Heart left ventricle (tissue), 16 donors: ENCODE data around the gene RAB1B. TPM values are rescaled to one million over a fixed set of nuclear protein-coding genes. Genes with fewer than 3 reads are reported as not detected.

Experiments
- ATAC-seq, 4 donors: fragments of 200-7000 bp; cut with Tn5 transposase; one replicate each; pipeline ENCODE4 v1.9.1; 2020 to 2022; ENCODE audit warnings: moderate library complexity in 4 of 4, mild to moderate bottlenecking in 3 of 4, moderate number of reproducible peaks in 1 of 4
- DNase-seq, 5 donors: peaks; one replicate each; pipeline ENCODE4 v3.0.0-alpha.2; 2020
- H3K27ac ChIP-seq, 12 donors: fragments of 200-600 bp; sonication (generic) in 4 of 12; one replicate each; pipeline versions ENCODE4 v1.5.0 to v1.8.0; 2016 to 2022; ENCODE audit warnings: mild to moderate bottlenecking in 2 of 12
- H3K27me3 ChIP-seq, 9 donors: fragments of 200-600 bp; sonication (generic) in 2 of 9; one replicate each; pipeline versions ENCODE4 v1.5.1 to v1.8.0; 2016 to 2022; ENCODE audit warnings: mild to moderate bottlenecking in 3 of 9
- H3K36me3 ChIP-seq, 9 donors: fragments of 200-600 bp; sonication (generic) in 2 of 9; one replicate each; pipeline versions ENCODE4 v1.5.0 to v1.8.0; 2018 to 2022; ENCODE audit warnings: mild to moderate bottlenecking in 2 of 9
- H3K4me1 ChIP-seq, 12 donors: fragments of 200-600 bp; sonication (generic) in 4 of 12; one replicate each; pipeline versions ENCODE4 v1.5.0 to v1.8.0; 2016 to 2022; ENCODE audit warnings: mild to moderate bottlenecking in 3 of 12
- H3K4me3 ChIP-seq, 12 donors: fragments of 200-600 bp; sonication (generic) in 4 of 12; one replicate each; pipeline versions ENCODE4 v1.5.0 to v1.8.0; 2017 to 2022; ENCODE audit warnings: mild to moderate bottlenecking in 9 of 12, moderate library complexity in 4 of 12
- H3K9me3 ChIP-seq, 12 donors: fragments of 200-600 bp; sonication (generic) in 4 of 12; one replicate each; pipeline versions ENCODE4 v1.5.0 to v1.8.0; 2016 to 2022; ENCODE audit warnings: mild to moderate bottlenecking in 1 of 12
- CTCF ChIP-seq, 12 donors: fragments of 200-600 bp; sonication (generic) in 4 of 12; IDR thresholded peaks; one replicate each; pipeline versions ENCODE4 v1.5.0 to v1.8.0; 2018 to 2022; ENCODE audit warnings: antibody characterized with exemption in 12 of 12, mild to moderate bottlenecking in 5 of 12
- POLR2A ChIP-seq, 2 donors: fragments of 450-650 bp; IDR thresholded peaks; one replicate each; pipeline ENCODE4 v1.6.1; 2017; ENCODE audit warnings: antibody characterized with exemption in 2 of 2, mild to moderate bottlenecking in 2 of 2, moderate library complexity in 2 of 2
- WGBS, 4 donors: extraction: QIAGEN DNeasy Blood & Tissue Kit in 2 of 4; methylation state at CpG; one replicate each; pipeline versions ENCODE4 v1.1.5 to v1.1.7; 2013 to 2018; 5-methylcytosine and 5-hydroxymethylcytosine counted together
- intact Hi-C, 10 donors: fragments of 100-400 bp; cut with DNase I; formaldehyde crosslinking; loops; one replicate each; pipeline versions ENCODE4 v1.11.1 to v1.14.2; 2022
- polyA plus RNA-seq, 2 donors: library from polyadenylated mRNA; stranded (reverse); fragments of 200-250 nt; gene quantifications; one replicate each; pipeline ENCODE4 v1.2.3, GENCODE V29; 2013
- total RNA-seq, 9 donors: library from RNA; depleted of rRNA in 2 of 9; stranded (reverse); fragments of >200 nt in 2 of 9; fragmentation: NEBNext Ultra II Directional in 3 of 9; extraction: Animal tissue kit (Norgen Biotek cat#: 25700) in 3 of 9; gene quantifications; one replicate each; pipeline versions ENCODE4 v1.1.0 to v1.2.4, GENCODE V29; 2016 to 2023
- donor health status: ischemic (EF 13 %, LVEDD 7.1; RV severe dilation, severe dysfunction).
- donor health status: healthy with polysubstance abuse.
- donor health status: DM: no; HTN: yes; CAD: no.
- donor health status: DM: no; HTN: no; CAD: no.
- donor health status: ischemic (EF 25% LVEDD 6.9; RV normal size, moderate dysfunction).
- donor health status: ischemic (EF 25% LVEDD 5.7; RV mildly dilated, moderate dysfunction).
- donor health status: healthy.
- donor health status: DM: yes; HTN: yes; CAD: no.
- donor health status: ischemic (EF 35%, LVEDD 5.7; RV mildly dilated, moderate dysfunction).
- donor health status: nonischemic (EF 11% LVEDD 7.7; RV severe dilation, severe dysfunction).
- donor health status: DM: yes; HTN: yes; CAD: no.
- donor health status: PGD.
- donor health status: ischemic (EF 29% LVEDD 5.4; RV normal size, mild dysfunction).
- donor health status: nonischemic (EF 23%, LVEDD 6.1; RV moderate dilation, normal function).

RAB1B gene
- total and polyA plus RNA-seq, 11 donors: 111 to 178 (median 135) TPM

DNA sequence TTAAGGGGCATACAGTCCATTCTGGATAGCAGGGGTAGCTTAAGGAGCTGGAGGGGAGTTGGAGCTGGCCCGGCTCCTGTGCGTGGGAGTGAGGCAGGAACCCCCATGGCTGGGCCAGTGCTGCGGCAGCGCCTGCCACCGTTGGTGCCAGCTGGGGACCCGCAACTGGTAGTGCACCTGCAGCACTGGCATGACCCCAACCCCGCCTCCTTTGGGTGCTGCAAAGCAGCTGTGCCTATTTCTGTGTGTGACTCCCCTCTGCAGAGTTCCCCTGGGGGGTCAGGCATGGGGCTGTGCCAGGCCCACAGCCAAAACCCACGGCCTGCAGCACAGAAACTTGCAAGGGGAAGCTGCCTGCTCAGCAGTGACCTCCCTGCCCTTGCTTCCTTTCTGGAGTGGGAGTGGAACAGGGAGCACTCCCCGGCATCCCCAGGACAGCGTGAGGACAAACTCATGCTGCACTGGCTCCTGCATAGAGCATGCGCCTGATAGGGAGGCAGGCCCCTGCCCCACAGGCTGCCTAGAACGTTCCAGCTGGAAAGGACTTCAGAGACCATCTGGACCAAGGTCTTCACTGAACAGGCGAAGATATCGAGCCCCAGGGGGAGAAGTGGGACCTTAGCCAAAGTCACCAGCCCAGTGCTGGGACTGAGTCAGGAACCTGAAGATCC is 26.2 kb upstream of the RAB1B start:
- no peaks in the 10 kb centered on the region for H3K9me3 ChIP-seq
- H3K36me3 ChIP-seq: peaks cover 0 to 82% (median 64%) of the 10 kb centered on the region in 9 donors
- TF ChIP-seq POLR2A (IDR thresholded peaks at IDR 0.05) (no peak), CTCF (IDR thresholded peaks at IDR 0.05) (no peak)
- ATAC-seq (peak in 2 of 4 donors; percentile 16 to 19), DNase-seq (peak in 1 of 5 donors; percentile 57)
- no peak overlapping the region for H3K27ac ChIP-seq
- no peaks in the 10 kb centered on the region for H3K27me3 ChIP-seq
- intact Hi-C loops: no loop called here
- H3K4me3 ChIP-seq: no peak overlapping the region
- H3K4me1 ChIP-seq: peaks cover 0 to 10% (median 3%) of the 10 kb centered on the region in 12 donors
- 62 to 75% (median 70%) methylated on average over 6 to 14 of the region's 14 CpGs for WGBS, 4 donors

DNA sequence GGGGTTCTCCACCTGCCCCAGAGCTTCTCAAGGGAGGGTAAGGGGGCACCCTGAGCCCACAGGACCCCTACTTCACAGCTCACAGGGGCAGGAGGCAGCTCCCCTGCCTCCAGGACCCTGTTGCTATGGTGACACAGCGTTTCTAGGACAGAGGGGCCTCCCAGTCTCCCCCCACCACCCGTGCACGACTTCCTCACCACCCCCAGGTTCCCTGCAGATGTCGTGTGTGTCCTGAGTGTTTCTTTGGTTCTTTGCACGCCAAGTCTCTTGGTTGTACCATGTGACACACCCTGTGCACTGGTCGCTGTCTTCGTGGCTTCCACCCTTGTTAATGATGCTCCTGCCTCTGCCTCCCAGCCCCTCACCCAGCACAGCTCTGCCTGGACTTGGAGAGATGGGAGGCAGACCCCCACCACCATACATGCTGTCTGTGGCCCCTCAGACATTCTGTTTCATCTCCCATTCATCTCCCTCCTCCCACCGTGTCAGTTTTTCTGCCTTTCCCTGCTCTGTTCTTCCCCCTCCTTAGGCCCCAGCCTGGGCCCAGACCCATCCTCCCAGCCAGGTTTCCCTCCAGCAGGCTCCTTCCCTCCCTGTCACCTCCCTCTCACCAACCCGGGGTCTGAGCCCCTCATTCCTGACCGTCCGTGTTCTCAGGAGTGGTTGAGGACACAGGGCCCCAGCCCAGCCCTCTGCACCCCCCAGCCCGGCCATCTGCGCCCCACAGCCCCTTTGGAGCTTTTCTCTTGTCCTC is 24.5 kb upstream of the RAB1B start:
- intact Hi-C loops: no loop called here
- no peak overlapping the region for H3K4me3 ChIP-seq
- DNase-seq: no peak
- WGBS, 4 donors: 80 to 88% (median 85%) methylated on average over 13 of the region's 13 CpGs
- peaks cover 0 to 10% (median 3%) of the 10 kb centered on the region in 12 donors for H3K4me1 ChIP-seq
- H3K27me3 ChIP-seq: no peaks in the 10 kb centered on the region
- no peaks in the 10 kb centered on the region for H3K9me3 ChIP-seq
- H3K27ac ChIP-seq: no peak overlapping the region
- ATAC-seq: no peak
- no peak for TF ChIP-seq POLR2A (IDR thresholded peaks at IDR 0.05)
- no peak for TF ChIP-seq CTCF (IDR thresholded peaks at IDR 0.05)
- H3K36me3 ChIP-seq: peaks cover 0 to 65% (median 49%) of the 10 kb centered on the region in 9 donors

DNA sequence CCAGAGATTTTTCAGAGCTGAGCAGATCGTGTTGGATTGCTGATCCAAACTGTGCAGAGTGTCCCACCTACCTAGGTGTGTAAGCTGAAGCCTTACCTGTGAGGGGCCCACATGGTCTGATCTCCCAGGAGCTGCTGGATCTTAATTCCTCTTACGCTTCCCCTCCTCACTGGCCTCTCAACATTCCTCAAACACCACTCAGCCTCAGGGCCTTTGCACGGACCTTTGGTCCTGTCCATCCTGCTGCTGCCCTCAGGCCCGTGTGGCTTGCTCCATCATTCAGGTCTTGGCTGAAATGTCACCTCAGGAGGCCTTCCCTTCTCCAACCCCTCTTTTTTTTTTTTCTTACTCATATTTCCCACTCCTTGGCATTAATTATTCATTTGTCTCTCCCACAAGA is 21.1 kb upstream of the RAB1B start:
- Histone ChIP-seq H3K36me3 (peaks cover 0 to 33% (median 23%) of the 10 kb centered on the region in 9 donors), H3K27me3 (no peaks in the 10 kb centered on the region), H3K9me3 (no peaks in the 10 kb centered on the region), H3K4me1 (peaks cover 0 to 3% (median 0%) of the 10 kb centered on the region in 12 donors), H3K4me3 (no peak overlapping the region), H3K27ac (no peak overlapping the region)
- intact Hi-C loops: no loop called here
- no peak for DNase-seq
- no peak for ATAC-seq
- TF ChIP-seq POLR2A (IDR thresholded peaks at IDR 0.05) (no peak), CTCF (IDR thresholded peaks at IDR 0.05) (no peak)
- 89 to 93% (median 92%) methylated on average over 4 of the region's 4 CpGs for WGBS, 4 donors

DNA sequence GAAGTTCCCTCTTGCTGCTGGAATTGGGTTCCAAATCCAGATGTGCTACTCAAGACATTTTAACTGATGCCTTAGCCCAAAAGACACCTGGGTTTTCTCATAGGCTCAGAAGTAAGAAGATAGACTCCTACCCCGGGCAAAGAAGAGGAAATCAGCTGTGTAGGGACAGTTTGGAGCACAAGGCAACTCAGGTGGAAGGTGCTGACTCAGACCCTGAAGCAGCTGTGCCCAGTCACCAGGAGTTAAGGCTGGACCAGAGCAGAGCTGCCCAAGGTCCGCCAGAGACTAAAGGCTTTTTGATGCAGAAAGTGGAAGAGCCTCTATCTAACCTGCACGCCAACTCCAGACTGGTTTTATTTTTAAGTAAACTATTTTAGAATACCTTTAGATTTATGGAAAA is 20.6 kb upstream of the RAB1B start:
- no peaks in the 10 kb centered on the region for H3K27me3 ChIP-seq
- no peak for TF ChIP-seq CTCF (IDR thresholded peaks at IDR 0.05)
- no peak for TF ChIP-seq POLR2A (IDR thresholded peaks at IDR 0.05)
- no peak overlapping the region for H3K27ac ChIP-seq
- no peak overlapping the region for H3K4me3 ChIP-seq
- H3K4me1 ChIP-seq: peaks cover 0 to 5% (median 0%) of the 10 kb centered on the region in 12 donors
- ATAC-seq (no peak), DNase-seq (no peak)
- H3K36me3 ChIP-seq: peaks cover 0 to 28% (median 19%) of the 10 kb centered on the region in 9 donors
- WGBS, 4 donors: 88 to 91% (median 90%) methylated on average over 3 of the region's 3 CpGs
- intact Hi-C loops: no loop called here
- H3K9me3 ChIP-seq: no peaks in the 10 kb centered on the region
